HG03095 (cell line): ENCODE data around the gene FOS.

Experiments used
- ATAC-seq: cut with Tn5 transposase; IDR thresholded peaks from one replicate; pipeline ENCODE4 v1.9.1; 2021; ENCODE audit warnings: moderate library complexity; ENCODE audit not compliant: unreplicated experiment

Gene FOS

GRCh38 chr14:75249958-75250336 is 28.7 kb upstream of the FOS start:
- no peak for ATAC-seq

- ATAC-seq: no peak
These were observed 27.8 kb upstream of the FOS start for GRCh38 chr14:75250800-75251199.

GRCh38 chr14:75252254-75252837 is 26.3 kb upstream of the FOS start:
- ATAC-seq: no peak

GRCh38 chr14:75254381-75254822 is 24.2 kb upstream of the FOS start:
- no peak for ATAC-seq

- no peak for ATAC-seq
These were observed 23.6 kb upstream of the FOS start for GRCh38 chr14:75254901-75255584.

- ATAC-seq: no peak
These were observed 20.4 kb upstream of the FOS start for GRCh38 chr14:75258079-75258802.

- ATAC-seq: peak; percentile 96
These were observed 19.7 kb upstream of the FOS start for GRCh38 chr14:75258803-75259509.

GRCh38 chr14:75259510-75259855 is 19.1 kb upstream of the FOS start:
- ATAC-seq: no peak

- no peak for ATAC-seq
These were observed 18.4 kb upstream of the FOS start for GRCh38 chr14:75260025-75260763.

- ATAC-seq: no peak
These were observed 16.8 kb upstream of the FOS start for GRCh38 chr14:75261820-75262219.

GRCh38 chr14:75262641-75263040 is 16.0 kb upstream of the FOS start:
- ATAC-seq: no peak

- no peak for ATAC-seq
These were observed 14.6 kb upstream of the FOS start for GRCh38 chr14:75264036-75264435.

- no peak for ATAC-seq
These were observed 11.4 kb upstream of the FOS start for GRCh38 chr14:75267141-75267721.

- no peak for ATAC-seq
These were observed 9.7 kb upstream of the FOS start for GRCh38 chr14:75268633-75269550.

GRCh38 chr14:75271514-75271913 is 7.1 kb upstream of the FOS start:
- no peak for ATAC-seq

- no peak for ATAC-seq
These were observed 5.2 kb upstream of the FOS start for GRCh38 chr14:75273272-75274049.

- ATAC-seq: no peak
These were observed 4.4 kb upstream of the FOS start for GRCh38 chr14:75274050-75274898.
